ENCODE measurements around the gene MKRN2.

- TF ChIP-seq CTCF (IDR thresholded peaks at IDR 0.05) (no peak), FOSL2 (IDR thresholded peaks at IDR 0.05) (no peak), FOSL2 (CRISPR knock-in tag; IDR thresholded peaks at IDR 0.05) (no peak)
These were observed 58.4 kb downstream of the MKRN2 start for GRCh38 chr3:12615266-12615665.

Measured in A549 (cell line).